Neural progenitor cell (in vitro differentiated cells): ENCODE data around the gene OR51B2.

ENCODE experiments used
- EZH2 ChIP-seq: fragments of 200-600 bp; sonication (generic); IDR thresholded peaks from 2 replicates; pipeline ENCODE4 v1.6.1; 2017; ENCODE audit warnings: antibody characterized with exemption, mild to moderate bottlenecking, moderate library complexity
- EZH2phosphoT487 ChIP-seq: fragments of 200-600 bp; sonication (generic); IDR thresholded peaks from 2 replicates; pipeline ENCODE4 v1.6.1; 2017; ENCODE audit warnings: antibody characterized with exemption
- TF ChIP-seq, protein P1 (sequence below): fragments of 200-600 bp; sonication (generic); IDR thresholded peaks from 2 replicates; pipeline ENCODE4 v1.5.1; 2017; ENCODE audit warnings: antibody characterized with exemption, mild to moderate bottlenecking

DNA sequence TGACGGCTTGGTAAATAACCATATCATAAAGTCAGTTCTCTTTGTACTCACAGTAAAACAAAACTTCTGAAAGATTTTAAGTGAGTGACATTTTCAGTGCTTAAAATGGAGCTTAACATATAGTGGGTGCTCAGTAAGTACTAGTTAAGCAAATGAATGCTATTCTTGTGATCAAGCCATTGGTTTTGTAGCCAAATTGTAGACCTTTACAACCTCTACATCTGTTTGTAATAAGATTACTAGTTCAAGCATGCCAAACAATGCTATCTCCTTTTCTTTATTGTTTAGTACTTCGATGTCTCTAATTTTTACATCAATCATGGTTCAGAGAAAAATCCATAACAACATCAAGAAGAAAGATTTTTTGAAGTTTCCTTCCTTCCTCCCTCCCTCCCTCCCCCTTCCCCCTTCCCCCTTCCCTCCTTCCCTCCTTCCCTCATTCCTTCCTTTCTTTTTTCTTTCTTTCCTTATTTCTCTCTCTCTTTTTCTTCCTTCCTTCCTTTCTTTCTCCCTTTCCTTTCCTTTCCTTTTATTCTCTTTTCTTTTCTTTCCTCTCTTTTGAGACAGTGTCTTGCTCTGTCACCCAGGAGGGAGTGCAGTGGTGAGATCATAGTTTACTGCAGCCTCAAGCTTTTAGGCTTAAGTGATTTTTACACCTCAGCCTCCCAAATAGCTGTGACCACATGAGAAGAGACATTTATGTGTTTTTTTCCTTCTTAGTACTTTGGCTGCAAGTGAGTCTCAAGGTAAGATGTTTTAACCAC is 16.7 kb downstream of the OR51B2 start:
- TF ChIP-seq, protein P1, sequence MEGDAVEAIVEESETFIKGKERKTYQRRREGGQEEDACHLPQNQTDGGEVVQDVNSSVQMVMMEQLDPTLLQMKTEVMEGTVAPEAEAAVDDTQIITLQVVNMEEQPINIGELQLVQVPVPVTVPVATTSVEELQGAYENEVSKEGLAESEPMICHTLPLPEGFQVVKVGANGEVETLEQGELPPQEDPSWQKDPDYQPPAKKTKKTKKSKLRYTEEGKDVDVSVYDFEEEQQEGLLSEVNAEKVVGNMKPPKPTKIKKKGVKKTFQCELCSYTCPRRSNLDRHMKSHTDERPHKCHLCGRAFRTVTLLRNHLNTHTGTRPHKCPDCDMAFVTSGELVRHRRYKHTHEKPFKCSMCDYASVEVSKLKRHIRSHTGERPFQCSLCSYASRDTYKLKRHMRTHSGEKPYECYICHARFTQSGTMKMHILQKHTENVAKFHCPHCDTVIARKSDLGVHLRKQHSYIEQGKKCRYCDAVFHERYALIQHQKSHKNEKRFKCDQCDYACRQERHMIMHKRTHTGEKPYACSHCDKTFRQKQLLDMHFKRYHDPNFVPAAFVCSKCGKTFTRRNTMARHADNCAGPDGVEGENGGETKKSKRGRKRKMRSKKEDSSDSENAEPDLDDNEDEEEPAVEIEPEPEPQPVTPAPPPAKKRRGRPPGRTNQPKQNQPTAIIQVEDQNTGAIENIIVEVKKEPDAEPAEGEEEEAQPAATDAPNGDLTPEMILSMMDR = no peak
- TF ChIP-seq EZH2 (no peak), EZH2phosphoT487 (no peak)
